H4 (cell line): Measurements from ENCODE around the gene VCX2. TPM values are rescaled to one million over a fixed set of nuclear protein-coding genes. Genes with fewer than 3 reads are reported as not detected.
"Not testable (repeated sequence)": the region's sequence is repeated elsewhere in the genome, so short reads cannot be mapped to it uniquely, and the experiment has no call there.

Experiments used
- DNase-seq: peaks from one replicate; pipeline ENCODE4 v3.0.0-alpha.2; 2015; ENCODE audit warnings: low spot score
- total RNA-seq: library from RNA; depleted of rRNA; stranded (reverse); fragments of >200 nt; shearing (Covaris generic); gene quantifications from 2 replicates; pipeline ENCODE4 v1.2.3, GENCODE V29; 2014; rRNA removed

The VCX2 gene
- total RNA-seq, 1 experiment from 2014 or later: 3.2 TPM

DNA sequence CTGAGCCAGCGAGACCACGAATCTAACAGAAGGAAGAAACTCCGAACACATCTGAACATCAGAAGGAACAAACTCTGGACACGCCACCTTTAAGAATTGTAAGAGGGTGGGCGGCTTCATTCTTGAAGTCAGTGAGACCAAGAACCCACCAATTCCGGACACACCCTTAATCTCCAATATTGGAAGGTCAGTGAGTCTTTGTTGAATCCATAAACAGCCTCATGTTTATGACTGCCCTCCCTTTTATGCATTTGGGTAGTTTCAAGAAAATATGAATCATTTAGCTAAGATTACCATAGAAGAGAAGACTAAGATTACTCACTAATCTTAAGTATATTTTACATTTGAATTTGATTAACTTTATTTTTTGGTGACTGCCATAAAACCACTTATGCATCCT, 48.5 kb downstream of the VCX2 start:
- no peak for DNase-seq

DNA sequence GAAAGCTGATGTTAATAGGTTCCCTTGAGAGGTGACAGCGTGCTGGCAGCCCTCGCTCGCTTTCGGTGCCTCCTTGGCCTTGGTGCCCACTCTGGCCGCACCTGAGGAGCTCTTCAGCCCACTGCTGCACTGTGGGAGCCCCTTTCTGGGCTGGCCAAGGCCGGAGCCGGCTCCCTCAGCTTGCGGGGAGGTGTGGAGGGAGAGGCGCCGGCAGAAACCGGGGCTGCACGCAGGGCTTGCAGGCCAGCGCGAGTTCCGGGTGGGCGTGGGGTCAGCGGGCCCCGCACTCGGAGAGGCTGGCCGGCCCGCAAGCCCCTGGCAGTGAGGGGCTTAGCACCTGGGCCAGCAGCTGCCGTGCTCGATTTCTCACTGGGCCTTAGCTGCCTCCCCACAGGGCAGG, 49.7 kb downstream of the VCX2 start:
- DNase-seq: not testable (repeated sequence)

Other genes with a start within 250 kb of the VCX2 start
- gene PNPLA4, start 243.9 kb downstream of the VCX2 start, total RNA-seq: not detected in 2 replicates